NCI-H1105 treated with DMSO at 0.1 percent for 48 hours (cell line): ENCODE data around the gene ULBP1.
"Not testable (repeated sequence)": the region's sequence is repeated elsewhere in the genome, so short reads cannot be mapped to it uniquely, and the experiment has no call there.

Experiments
- DNase-seq: peaks from one replicate; lab custom pipeline; 2025; lab: John Stamatoyannopoulos, UW

The ULBP1 gene

GRCh38 chr6:150005761-150006651 lies 42.3 kb downstream of the ULBP1 start:
- no peak for DNase-seq

- DNase-seq: peak; percentile 30
These were observed 43.3 kb downstream of the ULBP1 start for GRCh38 chr6:150006961-150007464.

GRCh38 chr6:150008588-150008987 lies 44.8 kb downstream of the ULBP1 start:
- no peak for DNase-seq

- not testable (repeated sequence) for DNase-seq
These were observed 49.4 kb downstream of the ULBP1 start for GRCh38 chr6:150012846-150013784.

- DNase-seq: not testable (repeated sequence)
These were observed 50.3 kb downstream of the ULBP1 start for GRCh38 chr6:150013785-150014622.

- not testable (repeated sequence) for DNase-seq
These were observed 51.0 kb downstream of the ULBP1 start for GRCh38 chr6:150014623-150015280.

- peak; percentile 56 for DNase-seq
These were observed 51.7 kb downstream of the ULBP1 start for GRCh38 chr6:150015281-150016001.

GRCh38 chr6:150016324-150017185 lies 52.8 kb downstream of the ULBP1 start:
- peak; percentile 86 for DNase-seq

GRCh38 chr6:150017186-150017521 lies 53.4 kb downstream of the ULBP1 start:
- DNase-seq: not testable (repeated sequence)

- no peak for DNase-seq
These were observed 55.3 kb downstream of the ULBP1 start for GRCh38 chr6:150018846-150019580.

GRCh38 chr6:150021870-150022269 lies 58.1 kb downstream of the ULBP1 start:
- not testable (repeated sequence) for DNase-seq
